ENCODE results near the gene C15orf61.

The C15orf61 gene

GRCh38 chr15:67521029-67521782 lies at the start of gene C15orf61:
C15orf61 (plus strand) TSS chr15:67521131; CDS start chr15:67521249, 118 bp downstream.
- peak; percentile 70 for DNase-seq (ENCODE audit: low read depth)

- no peak for DNase-seq (ENCODE audit: low read depth)
Measured at GRCh38 chr15:67472957-67473356, 48.0 kb upstream of the C15orf61 start.

GRCh38 chr15:67474405-67475110 lies 46.4 kb upstream of the C15orf61 start:
- DNase-seq (ENCODE audit: low read depth): no peak

- peak; percentile 49 for DNase-seq (ENCODE audit: low read depth)
Measured at GRCh38 chr15:67479781-67480505, 41.0 kb upstream of the C15orf61 start.

- DNase-seq (ENCODE audit: low read depth): peak; percentile 22
Measured at GRCh38 chr15:67480741-67481140, 40.2 kb upstream of the C15orf61 start.

- DNase-seq (ENCODE audit: low read depth): no peak
Measured at GRCh38 chr15:67481680-67482079, 39.3 kb upstream of the C15orf61 start.

GRCh38 chr15:67495585-67495984 lies 25.3 kb upstream of the C15orf61 start:
- DNase-seq (ENCODE audit: low read depth): no peak

- DNase-seq (ENCODE audit: low read depth): no peak
Measured at GRCh38 chr15:67501177-67501835, 19.6 kb upstream of the C15orf61 start.

GRCh38 chr15:67501836-67502461 lies 19.0 kb upstream of the C15orf61 start:
- no peak for DNase-seq (ENCODE audit: low read depth)

- no peak for DNase-seq (ENCODE audit: low read depth)
Measured at GRCh38 chr15:67504056-67504455, 16.9 kb upstream of the C15orf61 start.

GRCh38 chr15:67504796-67505195 lies 16.1 kb upstream of the C15orf61 start:
- DNase-seq (ENCODE audit: low read depth): no peak

- DNase-seq (ENCODE audit: low read depth): no peak
Measured at GRCh38 chr15:67505675-67506572, 15.0 kb upstream of the C15orf61 start.

GRCh38 chr15:67506775-67507747 lies 13.9 kb upstream of the C15orf61 start:
- no peak for DNase-seq (ENCODE audit: low read depth)

GRCh38 chr15:67508407-67508806 lies 12.5 kb upstream of the C15orf61 start:
- DNase-seq (ENCODE audit: low read depth): no peak

- DNase-seq (ENCODE audit: low read depth): no peak
Measured at GRCh38 chr15:67509918-67510317, 11.0 kb upstream of the C15orf61 start.

GRCh38 chr15:67510597-67511190 lies 10.2 kb upstream of the C15orf61 start:
- no peak for DNase-seq (ENCODE audit: low read depth)

- DNase-seq (ENCODE audit: low read depth): no peak
Measured at GRCh38 chr15:67511606-67512005, 9.3 kb upstream of the C15orf61 start.

- DNase-seq (ENCODE audit: low read depth): no peak
Measured at GRCh38 chr15:67512140-67512539, 8.8 kb upstream of the C15orf61 start.
